HT-29 (cell line): Measurements from ENCODE around the gene RNF26. TPM values are rescaled to one million over a fixed set of nuclear protein-coding genes. Genes with fewer than 3 reads are reported as not detected.
"Not testable (repeated sequence)": the region's sequence is repeated elsewhere in the genome, so short reads cannot be mapped to it uniquely, and the experiment has no call there.

ENCODE experiments used
- DNase-seq: peaks from one replicate; pipeline ENCODE4 v3.0.0-alpha.2; 2015; ENCODE audit warnings: low spot score
- total RNA-seq: library from RNA; depleted of rRNA; stranded (reverse); fragments of >200 nt; shearing (Covaris generic); gene quantifications from 2 replicates; pipeline ENCODE4 v1.2.3, GENCODE V29; 2014

The RNF26 gene
- total RNA-seq, 1 experiment from 2014 or later, result 14.8 TPM

- DNase-seq, result no peak
Measured at GRCh38 chr11:119371067-119371601, 36.8 kb downstream of the RNF26 start.

DNA sequence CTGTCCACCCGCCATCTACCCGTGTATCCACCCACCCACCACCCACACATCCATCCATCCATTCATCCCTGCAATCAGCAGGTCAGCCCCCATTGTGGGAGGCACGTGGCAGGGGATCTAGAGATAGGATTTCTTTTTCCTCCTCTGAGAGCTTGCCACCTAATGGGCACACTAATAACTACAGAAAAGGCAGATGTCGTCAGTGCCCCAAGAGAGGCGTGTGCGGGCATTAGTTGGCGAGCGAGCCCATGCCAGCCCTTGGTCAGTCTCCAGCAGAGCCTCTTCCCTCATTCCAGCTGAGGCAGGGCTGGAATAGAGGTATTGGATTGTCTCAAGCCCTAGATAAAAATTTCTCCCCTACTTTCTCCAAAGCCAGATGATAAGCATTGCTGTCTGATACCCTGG lies 37.5 kb downstream of the RNF26 start:
- DNase-seq, result peak; percentile 62

GRCh38 chr11:119372260-119373058 lies 38.1 kb downstream of the RNF26 start:
- DNase-seq, result no peak

DNA sequence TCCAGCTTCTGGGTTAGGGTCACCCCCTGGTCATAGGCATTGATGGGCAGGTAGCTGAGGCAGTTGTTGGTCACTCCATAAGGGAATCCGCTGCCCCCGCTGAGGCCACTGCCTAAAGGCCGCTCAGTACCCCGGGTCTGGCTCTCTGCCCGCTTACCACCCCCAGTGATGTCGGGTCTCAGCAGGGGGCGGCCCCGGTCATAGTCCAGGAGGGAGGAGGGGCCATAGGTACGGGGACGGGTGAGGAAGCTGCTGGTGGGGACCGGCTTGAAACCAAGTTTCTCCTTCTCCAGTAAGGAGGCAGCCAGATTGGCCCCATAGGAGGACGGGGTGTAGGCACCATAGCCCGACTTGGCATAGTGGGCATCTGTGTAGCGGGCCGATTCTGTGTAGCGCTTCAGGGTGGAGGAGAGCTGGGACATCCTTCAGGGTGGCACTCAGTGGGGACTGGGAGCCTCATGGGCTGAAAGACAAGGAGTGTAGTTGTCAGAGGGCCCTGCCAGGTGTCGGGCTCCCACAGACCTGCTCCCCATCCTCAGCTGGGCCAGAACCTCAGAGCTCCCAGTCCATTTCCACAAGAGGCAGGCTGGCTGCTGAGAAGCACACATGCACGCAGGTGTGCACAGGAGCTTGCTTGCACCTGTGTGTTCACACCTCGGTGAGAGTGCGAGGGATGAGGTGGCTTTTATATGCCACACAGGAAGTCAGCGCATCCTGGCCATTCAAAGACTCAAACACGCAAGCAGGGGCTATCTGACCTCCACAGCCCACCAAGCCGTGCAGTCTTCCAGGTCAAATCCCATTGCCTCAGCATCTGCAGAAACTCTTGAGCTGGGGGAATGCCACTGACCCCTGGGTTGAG lies 39.0 kb downstream of the RNF26 start:
- DNase-seq, result no peak

- peak; percentile 92 for DNase-seq
Measured at GRCh38 chr11:119373921-119374631, 39.7 kb downstream of the RNF26 start.

- no peak for DNase-seq
Measured at GRCh38 chr11:119374632-119375336, 40.5 kb downstream of the RNF26 start.

- no peak for DNase-seq
Measured at GRCh38 chr11:119375337-119376196, 41.2 kb downstream of the RNF26 start.

DNA sequence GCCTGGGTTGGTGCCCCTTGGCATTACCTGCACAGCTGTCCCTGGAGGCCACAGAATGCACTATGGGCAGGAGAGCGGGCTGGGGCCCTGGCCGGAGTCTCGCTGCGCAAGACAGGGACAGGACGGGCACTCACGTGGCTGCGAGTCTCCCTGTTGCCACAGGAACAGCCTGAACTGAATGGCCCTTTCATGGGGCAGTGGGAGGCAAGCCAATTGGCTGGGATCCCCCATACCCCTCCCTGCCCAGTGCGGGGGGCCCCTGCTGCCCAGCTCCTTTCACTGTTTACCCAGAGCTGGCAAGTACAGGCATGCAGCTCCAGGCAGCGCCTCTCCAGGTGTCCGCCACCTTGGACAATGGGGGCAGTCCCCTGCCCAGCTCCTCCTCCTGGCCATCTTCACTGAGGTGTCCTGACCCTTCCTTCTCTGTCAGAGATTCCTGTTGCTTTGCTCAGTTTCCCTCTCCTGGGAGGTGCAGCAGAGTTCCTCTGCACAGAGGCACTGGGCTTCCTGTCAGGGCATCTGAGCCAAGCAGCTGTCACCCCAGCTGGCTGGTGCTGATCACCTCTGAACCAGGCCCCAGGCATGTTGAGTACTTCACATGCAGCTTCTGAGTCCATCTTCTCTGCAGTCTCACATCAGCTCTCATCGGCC lies 42.0 kb downstream of the RNF26 start:
- DNase-seq, result no peak

GRCh38 chr11:119377112-119377901 lies 43.0 kb downstream of the RNF26 start:
- DNase-seq, result no peak

- no peak for DNase-seq
Measured at GRCh38 chr11:119377961-119378667, 43.8 kb downstream of the RNF26 start.

DNA sequence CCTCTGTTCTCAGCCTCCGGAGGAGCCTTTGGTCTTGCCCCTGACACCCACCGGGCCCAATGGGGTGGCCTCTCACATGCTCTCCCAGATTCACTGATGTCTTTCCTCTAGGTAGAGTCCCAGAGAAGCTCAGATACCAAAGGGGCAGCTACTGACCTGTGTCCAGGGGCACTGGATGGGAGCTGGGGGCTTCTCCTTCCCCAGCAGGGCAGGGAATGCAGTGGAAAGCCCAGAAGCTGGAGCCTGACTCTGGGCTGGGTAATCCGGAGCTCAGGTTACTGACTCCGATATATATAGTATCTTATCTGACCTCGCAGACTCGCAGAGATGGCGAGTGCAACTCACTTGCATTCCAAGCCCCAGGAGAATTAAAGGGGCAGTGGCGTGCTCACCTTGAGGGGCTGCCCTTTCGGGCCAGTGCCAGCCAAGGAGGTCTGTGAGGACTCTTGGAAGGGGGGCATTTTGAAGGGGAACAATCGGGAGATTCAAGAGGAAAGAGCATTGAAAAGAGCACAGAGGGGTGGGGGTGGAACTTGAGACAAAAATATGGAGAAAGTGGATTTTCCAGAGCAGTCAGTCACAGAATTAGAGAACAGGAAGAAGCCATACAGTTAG lies 44.6 kb downstream of the RNF26 start:
- no peak for DNase-seq

DNA sequence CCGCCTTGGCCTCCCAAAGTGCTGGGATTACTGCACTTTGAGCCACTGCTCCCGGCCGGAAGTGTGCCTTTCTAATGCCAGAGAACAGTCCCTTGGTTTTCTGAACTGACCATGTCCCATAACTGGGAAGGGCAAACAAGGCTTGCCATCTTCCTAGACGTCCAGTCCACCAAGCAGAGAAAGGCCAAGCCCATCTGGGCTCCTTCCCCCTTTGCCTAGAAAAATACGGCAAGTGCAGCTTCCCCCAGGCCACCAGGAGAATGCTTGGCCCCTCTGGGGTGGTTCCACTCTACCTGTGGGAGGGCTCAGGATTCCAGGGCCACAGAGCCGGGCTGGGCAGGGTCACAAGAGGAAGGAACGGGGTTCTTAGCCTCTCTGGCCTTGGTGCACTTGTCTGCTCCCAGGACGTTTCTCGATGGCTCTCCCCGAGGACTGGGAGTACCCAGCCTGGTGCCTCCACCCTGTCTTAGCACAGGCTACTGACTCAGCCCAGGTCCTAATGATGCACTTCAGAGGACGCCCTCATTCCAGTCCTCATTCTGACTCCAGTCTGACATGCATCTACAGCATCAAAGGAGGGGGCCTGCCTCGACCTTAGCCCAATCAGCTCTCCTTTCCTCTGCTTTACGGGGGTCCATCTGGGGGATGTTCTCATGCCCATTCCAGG lies 46.0 kb downstream of the RNF26 start:
- DNase-seq, result no peak

DNA sequence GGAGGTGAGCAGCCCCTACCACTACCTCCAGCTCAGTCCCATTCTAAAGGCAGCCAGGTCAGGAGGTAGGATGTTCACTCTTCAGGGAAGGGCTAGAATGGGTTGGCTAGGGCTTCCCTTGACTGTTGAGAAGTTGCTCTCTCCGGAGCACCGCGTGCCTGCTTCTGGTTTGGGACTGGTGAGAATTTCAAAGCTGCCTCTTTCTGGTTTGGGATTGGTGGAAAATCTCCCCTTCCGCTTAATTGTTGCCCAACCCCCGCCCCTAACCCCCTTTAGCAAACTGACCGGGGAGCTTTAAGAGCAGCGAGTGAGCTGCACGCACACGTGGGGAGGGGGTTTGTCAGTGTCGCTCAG lies 46.5 kb downstream of the RNF26 start:
- peak; percentile 16 for DNase-seq

DNA sequence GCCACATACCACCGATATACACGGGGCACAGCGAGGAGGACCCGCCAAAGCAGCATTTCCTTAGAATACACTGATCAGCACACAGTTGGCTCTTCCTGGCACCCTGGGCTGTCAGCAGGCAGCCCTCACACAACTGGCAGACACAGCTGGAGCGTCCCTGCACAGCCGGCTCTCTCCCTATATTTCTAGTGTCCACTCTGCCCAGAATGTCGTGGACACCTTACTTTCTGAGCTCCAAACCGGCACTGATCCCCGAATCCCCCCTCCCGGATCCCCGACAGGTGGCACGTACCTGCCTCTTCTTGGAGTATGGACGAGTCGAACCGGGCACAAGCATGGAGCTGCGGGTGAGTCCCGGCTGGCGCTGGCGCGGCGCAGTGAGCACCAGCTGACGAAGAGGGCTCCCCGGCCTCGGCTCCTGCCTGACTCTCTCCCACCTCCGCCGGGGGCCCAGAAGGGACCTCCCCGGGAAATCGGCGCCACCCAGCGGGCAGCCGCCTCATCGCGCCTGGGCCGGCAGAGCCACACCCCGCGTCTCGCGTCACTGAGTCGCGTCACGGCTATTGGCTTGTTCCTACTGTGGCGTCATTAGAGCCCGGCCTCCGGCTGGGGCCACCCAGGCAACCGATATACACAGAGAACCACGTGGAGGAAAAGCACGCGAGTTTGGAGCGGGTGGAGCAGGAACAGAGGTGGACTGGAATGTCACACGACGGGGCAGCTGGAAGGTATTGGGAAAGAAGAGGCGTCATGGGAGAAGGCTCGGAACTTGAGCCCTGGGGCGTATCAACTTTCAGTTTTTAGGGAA lies 47.1 kb downstream of the RNF26 start, which contains the start of gene USP2:
Gene USP2, minus strand, starts transcription at position 510 of the 808 bp plus-strand sequence. CDS start 8,210 bp downstream, outside the sequence.
- peak; percentile 100 for DNase-seq

- no peak for DNase-seq
Measured at GRCh38 chr11:119382101-119382500, 47.8 kb downstream of the RNF26 start.

- not testable (repeated sequence) for DNase-seq
Measured at GRCh38 chr11:119382513-119382912, 48.2 kb downstream of the RNF26 start.
